NCI-H2171 treated with DMSO at 0.1 percent for 48 hours (cell line): ENCODE data around the gene BDH1.

Source experiments
- DNase-seq: peaks from one replicate; lab custom pipeline; 2025; lab: John Stamatoyannopoulos, UW

BDH1 gene

DNA sequence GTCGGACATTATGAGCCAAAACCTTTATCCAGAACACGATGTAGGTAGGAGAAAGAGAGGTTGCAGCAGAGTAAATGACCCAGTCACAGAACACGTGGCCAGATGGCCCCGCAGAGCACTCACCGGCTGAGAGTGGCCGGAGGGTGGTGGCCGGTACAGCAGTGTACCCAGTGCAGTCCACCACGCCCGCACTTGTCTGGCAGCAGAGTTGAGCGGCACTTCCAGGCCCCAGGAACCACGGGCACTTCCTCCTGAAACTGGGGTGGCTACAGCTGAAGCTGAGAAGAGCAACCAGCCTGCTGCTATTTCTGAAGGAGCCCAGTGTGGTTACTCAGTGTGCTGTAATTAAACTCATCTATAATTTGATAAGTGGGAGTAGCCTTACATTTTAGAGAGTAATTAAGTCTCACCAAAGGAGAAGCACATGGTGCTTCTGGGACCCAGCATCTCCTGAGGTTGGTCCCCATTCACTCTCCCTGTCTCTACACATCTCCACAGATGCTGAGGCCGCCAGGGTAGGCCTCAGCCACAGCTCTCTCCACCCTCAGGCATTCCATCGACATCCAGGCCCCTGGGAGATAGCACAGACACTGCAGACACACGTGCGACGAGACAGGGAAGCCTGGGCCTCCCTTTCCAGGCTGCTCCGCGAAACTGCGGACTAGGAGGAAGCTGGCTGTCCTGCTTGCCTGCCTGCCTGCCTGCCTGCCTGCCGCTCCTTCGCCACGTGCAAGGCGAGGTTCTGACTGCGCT is 49.8 kb downstream of the BDH1 start:
- no peak for DNase-seq

DNA sequence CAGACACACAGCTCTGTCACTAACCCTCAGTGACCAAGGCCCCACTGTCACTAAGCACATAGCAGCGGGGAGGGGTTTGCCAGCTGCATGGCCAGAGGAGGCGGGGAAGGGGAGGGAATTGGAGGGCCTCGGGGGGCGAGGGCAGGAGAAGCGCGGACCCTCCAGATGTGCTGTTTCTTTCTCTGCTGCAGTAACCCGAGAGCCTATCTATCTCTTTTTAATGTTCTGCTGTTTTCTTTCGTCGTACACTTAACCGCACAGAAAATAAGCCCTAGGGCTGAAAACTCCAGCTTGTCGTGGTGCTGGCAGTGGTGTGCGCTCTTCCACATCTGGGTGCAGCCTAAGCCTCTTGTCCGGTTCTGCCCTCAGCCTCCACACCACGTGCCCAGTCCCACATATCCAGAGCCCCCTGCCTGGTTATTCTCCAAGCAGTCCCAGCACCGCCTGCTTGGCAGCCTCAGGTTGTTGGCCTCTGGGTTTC is 51.1 kb downstream of the BDH1 start:
- DNase-seq, result no peak

DNA sequence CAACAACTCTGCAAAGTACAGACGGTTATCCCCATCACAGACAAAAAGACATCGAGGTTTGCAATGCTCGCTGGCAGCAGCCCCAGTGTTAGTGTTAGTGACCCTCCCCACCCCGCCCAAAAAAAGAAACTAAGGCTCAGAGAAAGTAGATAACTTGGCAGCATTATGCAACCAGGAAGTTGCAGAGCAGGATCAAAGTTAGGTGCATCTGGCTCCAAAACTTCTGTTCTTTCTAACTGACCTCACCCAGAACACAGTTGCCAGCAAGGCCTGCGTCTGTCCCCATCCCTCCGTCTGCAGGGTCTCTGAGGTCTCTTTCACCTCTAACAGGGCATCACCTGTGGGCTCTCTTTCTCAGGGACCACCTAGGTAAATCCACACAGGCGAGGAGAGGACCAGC is 51.5 kb downstream of the BDH1 start:
- no peak for DNase-seq

DNA sequence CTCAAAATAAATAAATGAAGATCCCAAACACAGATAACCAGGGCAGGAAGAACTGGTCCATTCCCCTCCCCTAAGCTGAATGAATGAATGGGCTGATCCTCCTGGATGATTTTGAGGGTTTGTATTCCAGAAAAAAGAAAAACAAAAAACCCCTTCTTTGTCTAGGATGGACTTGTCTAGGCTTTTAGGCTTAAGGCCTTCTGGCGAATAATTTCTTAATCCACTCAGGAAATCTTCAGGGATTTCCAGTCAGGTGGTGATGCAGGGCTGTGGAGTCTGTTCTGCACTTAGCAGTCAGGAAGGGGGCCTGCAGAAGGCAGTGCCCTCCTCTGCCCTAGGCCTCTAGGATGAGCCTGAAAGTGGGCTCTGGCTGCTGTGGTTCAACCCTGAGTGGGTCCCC is 52.1 kb downstream of the BDH1 start:
- peak; percentile 28 for DNase-seq

DNA sequence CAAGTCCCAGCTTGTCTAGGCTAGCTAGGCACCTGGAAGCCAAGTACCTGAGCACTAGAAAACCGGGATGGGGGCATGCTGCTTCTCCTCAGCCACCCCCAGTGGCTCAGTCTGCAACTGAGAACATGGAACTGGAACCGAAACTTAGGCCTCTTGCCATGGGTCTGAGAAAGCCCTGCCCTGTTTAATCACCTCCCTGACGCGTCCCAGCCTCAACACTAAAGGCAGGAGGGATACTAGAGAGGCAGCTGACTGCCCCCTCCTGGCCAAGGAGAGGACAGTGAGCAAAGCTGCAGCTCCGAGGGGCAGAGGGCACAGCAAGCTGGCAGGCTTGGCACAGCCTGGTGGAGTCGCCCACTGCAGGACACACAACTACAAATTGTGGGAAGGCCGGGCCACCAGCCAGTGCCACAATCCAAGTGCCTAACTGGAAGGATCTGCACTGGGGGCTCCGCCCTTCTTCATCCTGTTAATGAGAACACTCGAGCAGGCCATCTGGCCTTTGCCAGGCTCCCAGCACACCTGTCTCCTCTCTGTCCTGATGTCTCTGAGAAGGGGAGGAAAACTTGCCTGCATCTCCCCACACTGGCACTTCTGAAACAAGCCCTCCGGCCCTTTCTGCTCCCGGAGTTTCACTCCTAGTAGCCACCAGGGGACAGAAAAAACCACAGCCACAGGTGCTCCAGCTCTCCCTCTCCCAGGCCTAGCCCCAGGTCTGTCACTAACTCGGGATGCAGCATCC is 53.7 kb downstream of the BDH1 start:
- DNase-seq, result peak; percentile 91

DNA sequence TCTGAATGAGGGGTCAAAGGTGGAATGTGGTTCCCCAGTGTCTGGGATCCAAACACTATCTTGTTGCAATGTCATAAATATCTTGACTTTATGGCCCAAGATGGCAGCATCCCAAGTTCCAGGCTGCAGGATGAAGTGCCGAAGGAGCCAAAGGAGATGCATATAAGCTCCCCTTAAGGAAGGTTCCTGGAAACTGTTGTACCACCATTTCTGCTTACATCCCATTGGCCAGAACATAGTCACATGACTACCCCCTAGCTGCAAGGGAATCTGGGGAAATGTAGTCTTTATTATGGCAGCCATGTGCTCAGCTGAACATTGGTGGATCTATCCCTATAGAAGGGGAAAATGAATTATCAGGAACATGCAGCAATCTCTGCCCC is 54.3 kb downstream of the BDH1 start:
- peak; percentile 82 for DNase-seq

DNA sequence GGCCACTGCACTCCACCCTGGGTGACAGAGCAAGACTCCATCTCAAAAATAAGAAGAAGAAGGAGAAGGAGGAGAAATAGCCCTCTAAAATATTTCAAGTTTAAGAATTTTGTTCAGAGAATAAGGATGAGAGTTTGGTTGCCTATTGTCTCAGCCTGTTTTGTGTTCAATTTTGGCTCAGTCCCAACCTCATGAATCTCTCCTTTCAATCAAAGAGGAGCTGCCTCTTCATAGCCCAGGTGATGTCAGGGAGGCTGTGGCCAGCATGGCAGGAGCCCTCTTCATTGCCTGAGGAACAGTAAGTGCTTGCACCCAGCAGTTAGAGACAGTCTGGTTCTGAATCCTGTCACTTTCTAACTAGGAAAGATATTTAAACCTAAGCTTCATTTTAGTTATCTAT is 55.0 kb downstream of the BDH1 start:
- no peak for DNase-seq

DNA sequence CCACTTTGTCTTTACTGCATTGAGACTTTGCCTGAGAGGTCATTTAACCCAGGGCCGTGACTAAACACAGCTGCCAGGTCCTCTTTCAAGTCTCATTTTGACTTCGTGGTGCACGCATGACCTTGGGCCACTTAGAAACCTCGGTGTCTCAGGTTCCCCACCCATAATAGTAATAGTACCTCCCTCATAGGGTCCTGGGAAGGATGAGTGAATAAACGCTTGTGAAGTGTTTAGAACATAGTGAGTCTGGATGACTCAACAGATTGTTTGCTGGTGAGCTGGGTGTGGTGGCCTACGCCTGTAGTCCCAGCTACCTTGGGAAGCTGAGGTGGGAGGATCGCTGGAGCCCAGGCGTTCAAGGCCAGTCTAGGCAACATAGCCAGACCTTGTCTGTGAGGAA is 56.3 kb downstream of the BDH1 start:
- DNase-seq, result no peak

DNA sequence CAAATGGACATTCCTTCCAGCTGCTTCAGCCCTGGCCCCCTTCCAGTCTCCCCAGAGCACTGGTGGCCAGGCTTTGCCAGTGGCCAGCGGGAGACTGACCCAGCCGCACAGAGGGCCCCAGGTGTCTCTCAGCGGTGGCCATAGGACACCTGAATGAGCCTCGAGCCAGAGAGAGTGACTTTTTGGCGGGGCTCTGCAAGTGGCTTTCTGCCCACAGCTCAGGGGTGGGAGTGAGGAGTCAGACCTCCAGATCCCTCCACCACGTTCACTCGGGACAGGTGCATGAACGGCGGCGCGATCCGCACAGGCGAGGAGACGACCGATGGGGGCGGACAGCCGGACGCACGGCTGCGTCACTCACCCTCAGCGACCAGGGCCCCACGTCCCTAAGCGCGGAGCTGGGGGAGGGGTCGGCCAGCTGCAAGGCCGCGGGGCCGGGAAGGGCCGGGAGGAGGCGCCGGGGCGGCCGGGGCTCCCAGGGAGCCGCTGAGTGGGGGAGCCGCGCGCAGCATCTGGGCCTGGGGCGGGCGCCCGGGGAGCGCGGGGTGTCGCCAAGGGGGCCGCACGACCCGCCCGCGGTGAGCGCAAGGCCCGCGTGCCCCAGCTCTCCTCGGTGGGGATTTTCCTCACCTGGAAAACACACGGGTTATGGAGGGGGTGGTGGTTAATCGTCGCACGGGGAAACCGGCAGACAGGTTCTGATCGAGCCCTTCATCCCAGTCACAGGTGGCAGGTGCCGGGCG is 57.1 kb downstream of the BDH1 start:
- DNase-seq, result no peak

DNA sequence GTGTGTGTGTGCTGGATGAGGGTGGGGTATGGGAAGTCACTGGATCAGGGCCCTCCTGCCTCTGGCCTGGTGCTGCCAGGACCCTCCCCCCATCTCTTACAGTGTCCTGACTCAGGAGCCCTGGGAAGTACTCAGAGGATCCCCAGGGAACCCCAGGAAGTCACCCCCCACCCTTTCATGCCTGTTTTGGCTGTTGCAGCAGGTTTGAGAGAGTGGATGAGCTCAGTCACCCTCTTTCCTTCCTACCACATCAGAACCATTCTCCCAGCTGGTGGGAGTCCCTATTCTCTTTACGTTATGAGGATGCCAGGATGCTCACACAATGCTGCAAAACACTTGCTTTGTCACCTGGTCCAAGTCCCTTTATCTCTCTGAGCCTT is 59.0 kb downstream of the BDH1 start:
- DNase-seq, result no peak

DNA sequence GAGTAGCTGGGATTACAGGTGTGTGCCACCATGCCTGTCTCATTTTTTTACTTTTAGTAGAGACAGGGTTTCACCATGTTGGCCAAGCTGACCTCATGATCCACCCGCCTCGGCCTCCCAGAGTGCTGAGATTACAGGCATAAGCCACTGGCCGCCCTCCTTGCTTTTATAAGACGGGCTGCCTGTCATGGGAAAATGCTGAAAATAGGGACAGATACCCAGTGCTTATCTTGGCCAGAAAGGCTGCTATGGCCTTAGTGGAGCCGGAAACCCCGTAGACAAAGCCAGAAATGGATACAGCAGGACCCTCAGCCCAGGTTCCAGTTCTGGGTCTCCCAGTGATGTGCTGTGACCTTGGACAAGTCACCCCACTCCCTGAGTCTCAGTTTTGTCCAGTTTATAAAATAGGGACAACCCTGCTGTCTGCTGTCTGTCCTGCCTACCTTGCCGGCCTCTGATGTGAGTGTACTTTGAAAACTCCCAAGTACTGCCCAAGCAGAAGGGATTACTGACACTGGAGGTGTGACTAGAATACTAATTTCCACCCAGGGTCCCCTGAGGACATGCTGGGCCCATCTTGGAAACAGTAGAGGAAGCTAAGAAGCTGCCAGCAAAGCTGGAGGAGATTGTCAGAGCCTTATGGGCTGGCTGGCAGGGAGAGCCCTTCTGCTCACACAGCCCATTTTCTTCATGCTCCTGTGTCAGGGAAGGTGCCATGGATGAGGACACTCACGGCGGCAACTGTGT is 59.6 kb downstream of the BDH1 start:
- no peak for DNase-seq

DNA sequence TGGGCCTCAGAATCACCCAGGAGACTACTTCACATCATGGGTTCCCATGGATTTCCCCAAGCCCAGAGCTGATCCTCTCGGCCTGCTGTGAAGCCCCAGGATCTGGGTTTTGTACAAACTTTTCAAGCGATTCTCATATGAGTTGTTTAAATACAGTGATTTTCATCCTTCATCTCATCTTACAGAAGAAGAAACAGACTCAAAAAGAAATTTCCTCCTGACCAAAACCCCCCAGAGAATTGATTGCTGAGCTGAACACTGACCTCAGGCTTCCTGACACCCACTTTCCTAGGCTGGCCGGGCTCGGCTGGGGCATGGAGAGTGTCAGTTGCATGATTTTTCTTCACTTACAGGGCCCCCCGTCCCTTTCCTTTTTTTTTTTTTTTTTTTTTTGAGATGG is 60.3 kb downstream of the BDH1 start:
- DNase-seq, result no peak

DNA sequence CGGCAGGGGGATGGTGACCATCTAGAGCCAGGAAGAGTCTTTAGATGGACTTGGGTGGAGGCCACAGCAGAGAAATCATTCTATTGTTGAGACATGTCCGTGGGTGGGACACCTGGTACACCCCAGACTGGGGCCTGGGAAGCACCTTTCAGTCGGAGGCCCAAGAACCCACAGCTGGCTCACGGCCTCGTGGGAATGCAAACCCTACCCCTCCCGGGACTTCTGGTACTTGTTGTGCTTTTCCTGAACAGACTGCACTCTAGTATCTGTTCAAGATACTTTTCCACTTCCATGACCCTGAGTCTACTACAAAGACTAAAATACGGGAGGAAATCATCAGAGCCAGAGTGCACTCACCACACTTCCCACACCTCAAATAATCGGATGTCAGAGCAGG is 60.7 kb downstream of the BDH1 start:
- DNase-seq, result peak; percentile 62

DNA sequence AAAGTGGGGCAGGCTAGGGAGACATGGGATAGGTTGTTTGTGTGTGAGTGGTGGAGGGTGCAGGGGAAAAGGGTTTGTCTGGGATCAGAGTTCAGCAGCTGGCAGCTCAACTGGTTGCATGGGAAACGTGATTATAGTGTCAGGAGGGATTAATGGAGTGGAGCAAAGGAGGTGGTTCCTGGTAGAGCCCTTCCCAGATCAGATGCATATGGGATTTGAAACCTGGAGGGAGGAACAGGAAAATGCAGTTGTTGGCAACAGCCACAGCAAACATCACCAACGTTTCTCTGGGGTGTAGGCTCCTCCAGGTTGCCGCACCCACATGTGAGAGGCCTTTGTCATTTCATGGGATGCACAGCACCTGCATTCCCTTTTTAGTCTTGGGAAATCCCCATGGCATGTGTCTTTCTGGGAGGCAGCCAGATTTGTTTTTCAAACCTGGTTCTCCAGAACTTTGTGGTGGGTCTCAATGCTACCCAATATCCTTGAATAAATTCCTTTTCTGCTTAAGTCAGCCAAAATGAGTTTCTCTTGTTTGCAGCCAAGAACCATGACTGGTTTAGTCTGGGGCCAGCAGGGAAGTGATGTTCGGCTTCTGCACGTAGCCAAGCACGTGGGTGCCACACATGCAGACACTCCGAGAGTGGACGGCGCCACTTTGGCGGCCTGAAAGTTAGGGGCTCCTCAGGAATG is 61.3 kb downstream of the BDH1 start:
- DNase-seq, result peak; percentile 44

DNA sequence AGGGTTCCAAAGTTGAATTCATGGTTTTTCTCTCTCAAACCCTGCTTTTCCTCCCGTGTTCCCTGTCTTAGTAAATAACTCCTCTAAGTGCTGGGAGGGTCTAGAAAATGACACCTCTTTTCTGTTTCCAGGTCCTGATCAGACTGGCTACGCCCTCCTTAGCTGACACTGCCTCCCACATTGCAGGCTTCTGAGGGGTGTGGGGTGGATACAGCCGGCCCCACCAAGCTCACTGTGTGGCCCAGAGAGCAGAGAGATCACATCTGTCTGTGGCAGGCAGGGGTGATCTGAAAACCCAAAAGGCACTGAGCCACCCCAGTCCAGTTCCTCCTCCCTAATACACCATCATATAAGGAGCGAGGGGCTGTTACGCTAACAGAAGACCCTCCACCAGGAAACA is 62.7 kb downstream of the BDH1 start:
- DNase-seq, result no peak

DNA sequence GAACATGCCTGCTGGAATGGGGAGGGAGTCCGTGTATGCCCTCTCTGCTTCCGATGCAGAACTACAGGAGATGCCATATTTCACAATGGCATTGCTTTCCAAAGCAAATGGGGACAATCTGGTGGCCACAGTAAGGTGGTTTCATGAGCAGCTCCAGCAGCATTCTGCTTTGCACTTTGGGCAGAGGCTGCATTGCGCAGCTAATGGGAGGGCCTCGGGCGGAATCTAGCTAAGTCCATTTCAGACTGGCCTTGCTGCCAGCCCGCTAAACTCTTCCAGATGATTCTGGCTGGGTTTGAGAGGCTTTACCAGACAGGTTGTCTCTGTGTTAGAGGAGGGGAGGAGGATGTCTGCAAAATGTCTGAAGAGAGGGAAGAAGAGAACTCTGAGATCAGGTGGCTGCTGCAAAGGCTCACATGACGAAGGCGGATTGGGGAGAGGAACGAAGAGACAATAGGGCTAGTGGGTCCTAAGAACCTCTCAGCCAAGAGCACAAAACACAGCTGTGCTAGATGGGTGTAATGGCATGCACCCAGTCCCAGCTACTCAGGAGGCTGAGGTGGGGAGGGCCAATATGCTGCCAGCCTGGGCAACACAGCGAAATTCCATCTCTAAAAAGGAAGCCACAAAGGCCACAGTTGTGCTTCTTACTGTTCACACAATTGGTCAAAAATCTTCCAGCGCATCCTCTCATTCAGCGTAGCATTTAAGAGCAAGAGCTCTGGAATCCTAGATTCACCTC is 63.7 kb downstream of the BDH1 start:
- no peak for DNase-seq

DNA sequence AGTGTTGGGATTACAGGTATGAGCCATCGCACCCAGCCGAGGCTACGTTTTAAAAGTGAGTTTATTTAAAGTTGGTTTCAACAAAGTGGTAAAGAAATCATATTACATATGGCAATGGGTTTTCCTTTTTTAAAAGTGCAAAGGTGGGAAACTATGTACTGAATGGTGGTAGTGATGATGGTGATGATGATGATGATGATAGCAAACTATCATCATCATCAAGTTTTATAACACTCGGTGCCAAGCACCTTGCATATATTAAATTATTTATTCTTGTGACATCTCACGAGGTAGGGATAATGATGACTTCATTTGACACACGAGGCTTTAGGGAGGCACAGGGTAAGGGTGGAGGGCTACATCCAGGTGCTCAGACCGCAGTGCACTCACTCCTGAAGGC is 64.3 kb downstream of the BDH1 start:
- no peak for DNase-seq

DNA sequence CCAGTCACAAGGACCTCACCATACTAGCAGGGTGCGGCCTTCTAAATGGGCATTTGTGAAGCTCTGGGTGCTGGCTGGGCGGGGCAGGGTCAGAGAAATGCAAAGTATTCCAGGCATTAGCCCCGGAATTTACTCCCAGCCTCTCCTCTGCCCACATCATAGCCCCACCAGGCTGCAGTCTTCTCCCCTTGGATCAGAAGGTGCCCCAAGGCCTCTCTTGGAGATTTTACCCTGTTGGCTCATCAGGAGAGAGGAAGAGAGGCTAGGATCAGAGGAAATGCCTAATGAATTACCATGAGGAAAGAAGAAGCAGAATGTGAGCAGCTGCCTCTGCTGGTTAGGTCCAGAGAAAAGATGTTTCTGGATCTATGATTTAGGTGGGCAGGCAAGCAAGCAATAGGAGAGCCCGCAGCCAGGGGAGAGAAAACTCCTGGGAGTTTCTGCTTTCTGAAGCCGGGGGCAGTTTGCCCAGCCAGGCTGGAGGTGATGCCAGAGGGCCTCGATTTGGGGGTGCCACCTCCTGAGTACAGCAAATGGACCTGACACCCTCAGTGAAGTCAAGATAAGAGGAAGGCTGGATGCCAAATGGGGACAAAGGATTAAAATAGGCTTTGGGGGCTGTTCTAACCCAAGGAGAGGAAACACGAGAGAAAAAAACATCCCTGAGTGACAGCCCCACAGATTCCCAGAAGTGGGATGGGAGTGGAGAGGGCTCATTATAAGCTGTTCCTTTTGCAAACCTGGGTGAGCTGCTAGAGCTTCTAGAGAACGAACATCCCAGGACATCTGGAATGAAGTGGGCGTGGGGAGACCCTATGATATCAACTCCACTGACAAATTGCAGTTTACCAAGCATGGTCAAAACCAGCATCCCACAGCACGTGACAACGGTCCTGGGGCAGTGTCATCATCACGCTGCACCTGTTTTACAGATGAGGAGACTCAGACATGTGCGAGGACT is 65.4 kb downstream of the BDH1 start:
- DNase-seq, result no peak

DNA sequence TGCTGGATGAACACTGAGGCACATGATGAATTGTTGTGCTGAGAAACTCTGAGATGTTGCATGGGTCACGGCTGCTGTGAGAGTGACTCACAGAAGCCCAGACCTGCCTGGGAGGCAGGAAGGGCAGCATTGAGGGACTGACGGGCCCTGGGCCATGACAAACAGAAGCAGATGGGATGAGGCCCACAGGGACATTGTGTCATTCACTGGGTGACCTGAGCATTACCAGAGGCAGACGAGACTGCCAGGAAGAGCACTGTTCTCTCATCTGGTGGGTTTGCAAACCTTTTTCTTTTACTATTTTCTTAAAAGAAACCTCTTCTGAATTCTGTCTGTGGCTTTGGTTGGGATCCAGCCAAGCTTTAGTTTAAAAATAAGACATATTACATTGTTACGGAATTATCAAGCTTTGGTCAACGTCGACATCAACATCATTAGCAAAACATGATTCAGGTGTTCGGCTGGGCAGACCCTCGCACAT is 67.8 kb downstream of the BDH1 start:
- peak; percentile 43 for DNase-seq

DNA sequence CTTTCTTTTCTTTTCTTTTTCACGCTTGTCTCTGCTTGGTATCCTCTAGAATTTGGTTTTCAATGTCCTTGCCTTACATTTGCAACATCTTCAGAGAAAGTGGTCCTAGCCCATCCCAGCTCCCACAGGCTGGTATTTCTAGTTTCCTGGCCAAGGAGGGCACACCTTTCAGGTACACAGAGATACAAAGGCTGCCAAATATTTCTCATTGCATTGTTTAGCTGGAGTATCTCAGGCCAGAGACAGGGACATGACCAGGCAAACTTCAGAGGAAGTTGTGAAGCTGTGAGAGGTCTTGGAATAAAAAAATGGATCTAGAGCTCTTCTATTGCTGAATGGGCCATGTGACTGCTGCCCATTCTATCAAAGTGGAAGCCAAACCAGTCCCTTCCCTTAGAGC is 68.9 kb downstream of the BDH1 start:
- DNase-seq, result no peak
